PC-3 (cell line): Measurements from ENCODE around the gene RTN4. TPM values are rescaled to one million over a fixed set of nuclear protein-coding genes. Genes with fewer than 3 reads are reported as not detected.

Experiments
- ATAC-seq: fragments of 200-7000 bp; cut with Tn5 transposase; 2 replicates; pipeline ENCODE4 v1.9.1; 2020; ENCODE audit warnings: mild to moderate bottlenecking, moderate library complexity
- Bru-seq: library from RNA; stranded (reverse); fragments of 400-500 nt; gene quantifications from one replicate; lab custom pipeline; 2021; lab: Mats Ljungman, UMichigan
- BruChase-seq, 2 experiments: library from RNA; stranded (reverse); fragments of 400-500 nt; gene quantifications; one replicate each; lab custom pipeline; 2021; lab: Mats Ljungman, UMichigan
- BruUV-seq: library from RNA; stranded (reverse); fragments of 400-500 nt; replicated peaks from 2 replicates; lab custom pipeline; 2021; lab: Mats Ljungman, UMichigan
- CTCF ChIA-PET: fragments of 300-600 bp; sonication (Branson Sonifier 250); formaldehyde crosslinking; loops from one replicate; lab custom pipeline; 2022; ENCODE audit warnings: antibody characterized with exemption; lab: Charles Lee
- POLR2A ChIA-PET: fragments of 300-600 bp; sonication (Branson Sonifier 250); formaldehyde crosslinking; loops from one replicate; lab custom pipeline; 2022; ENCODE audit warnings: antibody characterized with exemption; ENCODE audit not compliant: unreplicated experiment; lab: Charles Lee
- DNase-seq: peaks from one replicate; pipeline ENCODE4 v3.0.0-alpha.2; 2015
- H2AFZ ChIP-seq: fragments of 300-600 bp; sonication (generic); 2 replicates; pipeline ENCODE4 v1.6.0; 2016; ENCODE audit warnings: antibody characterized with exemption, low read length
- H3F3A ChIP-seq: fragments of 300-600 bp; sonication (generic); one replicate; pipeline ENCODE4 v1.6.0; 2017; ENCODE audit warnings: antibody characterized with exemption, low read length, control low read depth, mild to moderate bottlenecking; ENCODE audit not compliant: unreplicated experiment
- H3K27ac ChIP-seq: fragments of 300-600 bp; sonication (generic); 2 replicates; pipeline ENCODE4 v1.5.1; 2016; ENCODE audit warnings: mild to moderate bottlenecking, low read length
- H3K27me3 ChIP-seq: fragments of 300-600 bp; sonication (generic); 2 replicates; pipeline ENCODE4 v1.6.1; 2016; ENCODE audit warnings: low read length, mixed read lengths
- H3K36me3 ChIP-seq: fragments of 300-600 bp; sonication (generic); 2 replicates; pipeline ENCODE4 v1.6.1; 2016; ENCODE audit warnings: low read depth, mixed run types, low read length, mixed read lengths
- H3K4me1 ChIP-seq: fragments of 300-600 bp; sonication (generic); 2 replicates; pipeline ENCODE4 v1.5.1; 2016; ENCODE audit warnings: low read length; ENCODE audit not compliant: insufficient read depth
- H3K4me2 ChIP-seq: fragments of 300-600 bp; sonication (generic); 2 replicates; pipeline ENCODE4 v1.6.0; 2016; ENCODE audit warnings: low read length
- H3K4me3 ChIP-seq: fragments of 300-600 bp; sonication (generic); 2 replicates; pipeline ENCODE4 v1.5.1; 2016; ENCODE audit warnings: mild to moderate bottlenecking, low read length, mixed read lengths
- H3K79me2 ChIP-seq: fragments of 300-600 bp; sonication (generic); 2 replicates; pipeline ENCODE4 v1.6.1; 2017; ENCODE audit warnings: low read length, mixed read lengths
- H3K9ac ChIP-seq: fragments of 300-600 bp; sonication (generic); 2 replicates; pipeline ENCODE4 v1.6.0; 2016; ENCODE audit warnings: mild to moderate bottlenecking, low read length
- H3K9me2 ChIP-seq: fragments of 300-600 bp; sonication (generic); replicated peaks from 2 replicates; pipeline ENCODE4 v1.6.1; 2016; ENCODE audit warnings: mixed run types, low read length, mixed read lengths
- H3K9me3 ChIP-seq: fragments of 300-600 bp; sonication (generic); 2 replicates; pipeline ENCODE4 v1.6.1; 2016; ENCODE audit warnings: low read length, mixed read lengths
- H4K20me1 ChIP-seq: fragments of 300-600 bp; sonication (generic); 2 replicates; pipeline ENCODE4 v1.6.1; 2016; ENCODE audit warnings: low read length, mixed read lengths
- CTCF ChIP-seq: fragments of 300-600 bp; sonication (generic); conservative IDR thresholded peaks from 2 replicates; pipeline ENCODE4 v1.5.1; 2017; ENCODE audit warnings: antibody characterized with exemption, low read depth, mild to moderate bottlenecking, low read length
- EZH2 ChIP-seq: fragments of 300-600 bp; sonication (generic); IDR thresholded peaks from one replicate; pipeline ENCODE4 v1.6.1; 2017; ENCODE audit warnings: antibody characterized with exemption, mild to moderate bottlenecking, low read length; ENCODE audit not compliant: unreplicated experiment
- EZH2phosphoT487 ChIP-seq: fragments of 300-600 bp; sonication (generic); IDR thresholded peaks from 2 replicates; pipeline ENCODE4 v1.6.1; 2018; ENCODE audit warnings: mild to moderate bottlenecking, antibody characterized with exemption, low read length, borderline replicate concordance
- intact Hi-C: fragments of 100-400 bp; cut with micrococcal nuclease; formaldehyde crosslinking; loops from 2 replicates; pipeline ENCODE4 v1.9.0; 2023
- long read RNA-seq: library from polyadenylated mRNA; unstranded; transcript quantifications from one replicate; pipeline ENCODE4 v2.0.0, GENCODE V29; 2021; ENCODE audit not compliant: unreplicated experiment
- total RNA-seq: library from RNA; depleted of rRNA; stranded (reverse); fragments of >200 nt; gene quantifications from 2 replicates; pipeline ENCODE4 v1.2.3, GENCODE V29; 2014; rRNA removed

Gene RTN4
- total RNA-seq (150 and 170 TPM in 2 replicates), Bru-seq, nascent RNA (percentile 98 among the genes with signal in this experiment), BruChase-seq, experiment 1, labeled RNA remaining after a 6-hour chase (percentile 92 among the genes with signal in this experiment), BruChase-seq, experiment 2, labeled RNA remaining after a 2-hour chase (percentile 96 among the genes with signal in this experiment)
- long read RNA-seq, transcript RTN4-204 (8 exons, 2,390 nt) = minor isoform, 9 of 803 reads
- long read RNA-seq, transcript RTN4-201 (7 exons, 2,333 nt) = major isoform, 435 of 803 reads
- long read RNA-seq, partial matches to known transcripts = 337 of 803 reads
- long read RNA-seq, other reads (novel, unspliced or antisense) = 19 of 803 reads

GRCh38 chr2:55050100-55050994 lies at the start of gene RTN4:
Gene RTN4 (minus strand): TSS chr2:55050451. CDS start chr2:55050300, 151 bp downstream.
- peak within 1 kb of the TSS; percentile 97 for H3K27ac ChIP-seq
- peaks cover 4% of the 10 kb centered on the region; the same call in 1 of the 2 replicates for H3K36me3 ChIP-seq
- POLR2A ChIA-PET = interaction anchor here (0.6 to 1.1 kb wide), 15 partner anchors 20 to 948 kb away, joined by 3 to 6 read pairs (median 4); no protein-coding TSS in a partner anchor
- peaks cover 10% of the 10 kb centered on the region for H3F3A ChIP-seq
- peaks cover 55% of the 10 kb centered on the region for H3K79me2 ChIP-seq
- peaks cover 26% of the 10 kb centered on the region for H3K4me1 ChIP-seq
- H3K9me2 ChIP-seq = no peaks in the 10 kb centered on the region
- 0 out of 2 replicates have a peak, but pooled peaks cover 6% of the 10 kb centered on the region for H3K9me3 ChIP-seq
- peak within 1 kb of the TSS; percentile 90 for H3K9ac ChIP-seq
- peaks cover 32% of the 10 kb centered on the region for H4K20me1 ChIP-seq
- peak within 1 kb of the TSS; percentile 92 for H3K4me2 ChIP-seq
- H3K27me3 ChIP-seq = no peaks in the 10 kb centered on the region
- CTCF ChIA-PET = interaction anchor here (0.6 to 2.2 kb wide), 5 partner anchors 9 to 150 kb away, joined by 4 to 11 read pairs (median 5); no protein-coding TSS in a partner anchor
- DNase-seq (peak; percentile 99), ATAC-seq (peak; percentile 74)
- peak within 1 kb of the TSS; percentile 74 for H3K4me3 ChIP-seq
- no TSS peak for BruUV-seq
- TF ChIP-seq EZH2phosphoT487 (no peak), EZH2 (no peak), CTCF (no peak)
- H2AFZ ChIP-seq = peak within 1 kb of the TSS; percentile 57
- intact Hi-C loops = loop anchor here (2.0 kb wide), 2 partner anchors 50 to 60 kb away; no protein-coding TSS in a partner anchor

GRCh38 chr2:55099493-55099877 lies 49.2 kb upstream of the RTN4 start:
- intact Hi-C loops = no loop called here
- Histone ChIP-seq H3K79me2 (no peaks in the 10 kb centered on the region), H3K27me3 (no peaks in the 10 kb centered on the region), H4K20me1 (no peaks in the 10 kb centered on the region), H3F3A (no peaks in the 10 kb centered on the region), H3K27ac (peak overlapping the region; percentile 44), H2AFZ (no peak overlapping the region), H3K36me3 (no peaks in the 10 kb centered on the region), H3K4me1 (peaks cover 42% of the 10 kb centered on the region), H3K9ac (no peak overlapping the region), H3K9me2 (no peaks in the 10 kb centered on the region), H3K4me2 (peak overlapping the region; percentile 45), H3K4me3 (no peak overlapping the region), H3K9me3 (no peaks in the 10 kb centered on the region)
- ChIA-PET CTCF (no interaction called here), POLR2A (no interaction called here)
- no TSS peak for BruUV-seq
- DNase-seq (no peak), ATAC-seq (no peak)
- no peak for TF ChIP-seq EZH2
- TF ChIP-seq EZH2phosphoT487 = no peak
- no peak for TF ChIP-seq CTCF
